Measurements from ENCODE around the gene RAP1A. TPM values are rescaled to one million over a fixed set of nuclear protein-coding genes. Genes with fewer than 3 reads are reported as not detected.

Gene RAP1A
- total and polyA plus RNA-seq, 3 donors from 2014 or later: 20.8 to 42.8 (median 27.6) TPM

- H3K9me3 ChIP-seq: no peaks in the 10 kb centered on the region
- intact Hi-C loops (cut with DNase I; ENCODE audit: low total_unique reads): no loop called here
- 40 to 47% methylated on average over 2 of the region's 2 CpGs for WGBS, 2 donors
- no peak overlapping the region for H3K27ac ChIP-seq
- no peak overlapping the region for H3K4me3 ChIP-seq
- TF ChIP-seq CTCF (IDR thresholded peaks at IDR 0.05): no peak
- TF ChIP-seq POLR2A (IDR thresholded peaks at IDR 0.05): no peak
- no peak for DNase-seq
- no peaks in the 10 kb centered on the region for H3K27me3 ChIP-seq
- H3K36me3 ChIP-seq (ENCODE audit: low read depth, missing control alignments): no peaks in the 10 kb centered on the region
- peaks cover 9% of the 10 kb centered on the region for H3K4me1 ChIP-seq
These were observed 47.6 kb upstream of the RAP1A start for GRCh38 chr1:111571987-111572386.

GRCh38 chr1:111576547-111576946 is 43.0 kb upstream of the RAP1A start:
- Histone ChIP-seq H3K4me1 (peaks cover 7% of the 10 kb centered on the region), H3K4me3 (no peak overlapping the region), H3K27me3 (no peaks in the 10 kb centered on the region), H3K36me3 (ENCODE audit: low read depth, missing control alignments) (no peaks in the 10 kb centered on the region), H3K9me3 (no peaks in the 10 kb centered on the region), H3K27ac (no peak overlapping the region)
- 67 to 69% methylated on average over 7 of the region's 7 CpGs for WGBS, 2 donors
- intact Hi-C loops (cut with DNase I; ENCODE audit: low total_unique reads): no loop called here
- no peak for DNase-seq
- no peak for TF ChIP-seq POLR2A (IDR thresholded peaks at IDR 0.05)
- TF ChIP-seq CTCF (IDR thresholded peaks at IDR 0.05): no peak

- no peak for TF ChIP-seq CTCF (IDR thresholded peaks at IDR 0.05)
- no peak for TF ChIP-seq POLR2A (IDR thresholded peaks at IDR 0.05)
- no peak overlapping the region for H3K27ac ChIP-seq
- H3K9me3 ChIP-seq: no peaks in the 10 kb centered on the region
- H3K27me3 ChIP-seq: no peaks in the 10 kb centered on the region
- intact Hi-C loops (cut with DNase I; ENCODE audit: low total_unique reads): no loop called here
- DNase-seq: no peak
- no peak overlapping the region for H3K4me3 ChIP-seq
- WGBS, 2 donors: 86 to 95% methylated on average over 2 of the region's 2 CpGs
- H3K36me3 ChIP-seq (ENCODE audit: low read depth, missing control alignments): no peaks in the 10 kb centered on the region
- H3K4me1 ChIP-seq: peaks cover 2% of the 10 kb centered on the region
These were observed 41.8 kb upstream of the RAP1A start for GRCh38 chr1:111577814-111578213.

- Histone ChIP-seq H3K27ac (no peak overlapping the region), H3K4me3 (no peak overlapping the region), H3K9me3 (no peaks in the 10 kb centered on the region), H3K4me1 (peaks cover 7% of the 10 kb centered on the region), H3K36me3 (ENCODE audit: low read depth, missing control alignments) (no peaks in the 10 kb centered on the region), H3K27me3 (no peaks in the 10 kb centered on the region)
- WGBS, 2 donors: 39 to 58% methylated on average over 2 of the region's 2 CpGs
- DNase-seq: no peak
- no peak for TF ChIP-seq POLR2A (IDR thresholded peaks at IDR 0.05)
- TF ChIP-seq CTCF (IDR thresholded peaks at IDR 0.05): no peak
- intact Hi-C loops (cut with DNase I; ENCODE audit: low total_unique reads): no loop called here
These were observed 38.4 kb upstream of the RAP1A start for GRCh38 chr1:111581166-111581565.

GRCh38 chr1:111582016-111582415 is 37.6 kb upstream of the RAP1A start:
- WGBS, 2 donors: 83 to 93% methylated on average over 1 of the region's 1 CpG
- no peaks in the 10 kb centered on the region for H3K9me3 ChIP-seq
- no peak overlapping the region for H3K27ac ChIP-seq
- no peaks in the 10 kb centered on the region for H3K27me3 ChIP-seq
- H3K36me3 ChIP-seq (ENCODE audit: low read depth, missing control alignments): no peaks in the 10 kb centered on the region
- no peak overlapping the region for H3K4me3 ChIP-seq
- H3K4me1 ChIP-seq: peaks cover 7% of the 10 kb centered on the region
- DNase-seq: no peak
- intact Hi-C loops (cut with DNase I; ENCODE audit: low total_unique reads): no loop called here
- no peak for TF ChIP-seq CTCF (IDR thresholded peaks at IDR 0.05)
- no peak for TF ChIP-seq POLR2A (IDR thresholded peaks at IDR 0.05)

Measured in testis (tissue), 3 donors.